Measurements from ENCODE around the gene JAG1.
A peak's percentile ranks its signal among the peaks of the same experiment; 100 is the strongest.

Gene JAG1

GRCh38 chr20:10707068-10707467 lies 33.3 kb upstream of the JAG1 start:
- DNase-seq, result no peak
- Histone ChIP-seq H3K9me3 (no peaks in the 10 kb centered on the region), H3K4me3 (no peak overlapping the region), H3K27ac (peak overlapping the region; percentile 62 to 67), H3K27me3 (no peaks in the 10 kb centered on the region), H3K4me1 (peaks cover 0 to 52% (median 21%) of the 10 kb centered on the region in 4 donors), H3K36me3 (no peaks in the 10 kb centered on the region)
- intact Hi-C loops (cut with DNase I; ENCODE audit: low total_unique reads), result loop anchor here (5.0 kb wide), 1 partner anchor 215 kb away; no protein-coding TSS in a partner anchor
- no peak for TF ChIP-seq CTCF (IDR thresholded peaks at IDR 0.05)

GRCh38 chr20:10706460-10706811 lies 32.6 kb upstream of the JAG1 start:
- intact Hi-C loops (cut with DNase I; ENCODE audit: low total_unique reads), result loop anchor here (5.0 kb wide), 1 partner anchor 216 kb away; no protein-coding TSS in a partner anchor
- no peak for TF ChIP-seq CTCF (IDR thresholded peaks at IDR 0.05)
- no peaks in the 10 kb centered on the region for H3K36me3 ChIP-seq
- H3K4me3 ChIP-seq, result no peak overlapping the region
- DNase-seq, result no peak
- no peaks in the 10 kb centered on the region for H3K9me3 ChIP-seq
- peak overlapping the region; percentile 62 to 67 for H3K27ac ChIP-seq
- H3K4me1 ChIP-seq, result peaks cover 0 to 46% (median 20%) of the 10 kb centered on the region in 4 donors
- no peaks in the 10 kb centered on the region for H3K27me3 ChIP-seq

- no peaks in the 10 kb centered on the region for H3K27me3 ChIP-seq
- intact Hi-C loops (cut with DNase I; ENCODE audit: low total_unique reads), result loop anchor here (5.0 kb wide), 1 partner anchor 216 kb away; no protein-coding TSS in a partner anchor
- no peak overlapping the region for H3K4me3 ChIP-seq
- peak overlapping the region; percentile 62 to 67 for H3K27ac ChIP-seq
- H3K36me3 ChIP-seq, result no peaks in the 10 kb centered on the region
- no peaks in the 10 kb centered on the region for H3K9me3 ChIP-seq
- H3K4me1 ChIP-seq, result peaks cover 0 to 41% (median 20%) of the 10 kb centered on the region in 4 donors
- DNase-seq, result no peak
- no peak for TF ChIP-seq CTCF (IDR thresholded peaks at IDR 0.05)
Observed at GRCh38 chr20:10705801-10706459, 32.1 kb upstream of the JAG1 start.

GRCh38 chr20:10701607-10702006 lies 27.8 kb upstream of the JAG1 start:
- DNase-seq, result no peak
- intact Hi-C loops (cut with DNase I; ENCODE audit: low total_unique reads), result no loop called here
- Histone ChIP-seq H3K27ac (no peak overlapping the region), H3K4me3 (no peak overlapping the region), H3K36me3 (no peaks in the 10 kb centered on the region), H3K4me1 (peaks cover 0 to 18% (median 3%) of the 10 kb centered on the region in 4 donors), H3K27me3 (no peaks in the 10 kb centered on the region), H3K9me3 (no peaks in the 10 kb centered on the region)
- TF ChIP-seq CTCF (IDR thresholded peaks at IDR 0.05), result no peak

- peak overlapping the region; percentile 1 to 38 for H3K27ac ChIP-seq
- intact Hi-C loops (cut with DNase I; ENCODE audit: low total_unique reads), result no loop called here
- H3K36me3 ChIP-seq, result no peaks in the 10 kb centered on the region
- no peak for DNase-seq
- H3K4me3 ChIP-seq, result no peak overlapping the region
- no peaks in the 10 kb centered on the region for H3K9me3 ChIP-seq
- TF ChIP-seq CTCF (IDR thresholded peaks at IDR 0.05), result no peak
- peaks cover 0 to 12% (median 3%) of the 10 kb centered on the region in 4 donors for H3K4me1 ChIP-seq
- H3K27me3 ChIP-seq, result no peaks in the 10 kb centered on the region
Observed at GRCh38 chr20:10699941-10700340, 26.1 kb upstream of the JAG1 start.
